Transverse colon (tissue), 4 donors: Measurements from ENCODE around the gene MAST2. TPM values are rescaled to one million over a fixed set of nuclear protein-coding genes. Genes with fewer than 3 reads are reported as not detected.

Source experiments
- DNase-seq: peaks from one replicate; pipeline ENCODE4 v3.0.0-alpha.2; 2019
- H3K27ac ChIP-seq, 4 donors: fragments of 200-600 bp; sonication (generic); 2 replicates each; pipeline ENCODE4 v1.5.1; 2016 to 2018; ENCODE audit warnings: inconsistent platforms in 4 of 4
- H3K27me3 ChIP-seq: fragments of 200-600 bp; sonication (generic); 2 replicates; pipeline ENCODE4 v1.5.1; 2017; ENCODE audit warnings: inconsistent platforms
- H3K36me3 ChIP-seq, 4 donors: fragments of 200-600 bp; sonication (generic); 2 replicates each; pipeline ENCODE4 v1.5.1; 2017 to 2019; ENCODE audit warnings: inconsistent platforms in 4 of 4
- H3K4me1 ChIP-seq, 4 donors: fragments of 200-600 bp; sonication (generic); 2 replicates each; pipeline ENCODE4 v1.5.1; 2017 to 2020; ENCODE audit warnings: inconsistent platforms in 4 of 4
- H3K4me3 ChIP-seq, 4 donors: fragments of 200-600 bp; sonication (generic); 1 replicate in 1 of 4; 2 replicates in 3 of 4; pipeline versions ENCODE4 v1.5.1 to v1.6.1; 2017 to 2019; ENCODE audit warnings: inconsistent platforms in 4 of 4
- H3K9me3 ChIP-seq, 2 donors: fragments of 200-600 bp; sonication (generic); 2 replicates each; pipeline ENCODE4 v1.5.1; 2017 to 2019; ENCODE audit warnings: inconsistent platforms in 2 of 2
- CTCF ChIP-seq, 5 experiments: fragments of 200-600 bp in 3 of 5; fragments of 450-650 bp in 2 of 5; sonication (generic) in 3 of 5; IDR thresholded peaks; 1 replicate in 2 of 5; 2 replicates in 3 of 5; pipeline ENCODE4 v1.5.1; 2016 to 2017; ENCODE audit warnings: antibody characterized with exemption in 5 of 5, inconsistent platforms in 3 of 5, mild to moderate bottlenecking in 2 of 5, moderate library complexity in 1 of 5
- EP300 ChIP-seq: sonication (generic); formaldehyde crosslinking; IDR thresholded peaks from one replicate; pipeline ENCODE4 v1.6.1; 2017; ENCODE audit warnings: antibody characterized with exemption, low read depth
- POLR2A ChIP-seq: fragments of 450-650 bp; IDR thresholded peaks from one replicate; pipeline ENCODE4 v1.6.1; 2016; ENCODE audit warnings: antibody characterized with exemption, mild to moderate bottlenecking, moderate library complexity
- POLR2AphosphoS5 ChIP-seq, 3 donors: sonication (generic); formaldehyde crosslinking; IDR thresholded peaks; one replicate each; pipeline ENCODE4 v1.6.1; 2016; ENCODE audit warnings: antibody characterized with exemption in 3 of 3
- WGBS, 2 donors: methylation state at CpG; one replicate each; pipeline ENCODE4 v1.1.5; 2018; ENCODE audit warnings: low coverage in 1 of 2; 5-methylcytosine and 5-hydroxymethylcytosine counted together
- in situ Hi-C, 4 donors: fragments of 200-750 bp; cut with MboI; loops; one replicate each; pipeline versions ENCODE4 v1.15.0 to v1.15.1; 2017; ENCODE audit warnings: low sequenced_read_pairs in 3 of 4, low pct_ligation_motif_present in 1 of 4, low pct_unique_long_range_greater_than_20kb in 1 of 4
- intact Hi-C: fragments of 100-400 bp; cut with DNase I; formaldehyde crosslinking; loops from one replicate; pipeline ENCODE4 v1.15.1; 2023; ENCODE audit warnings: low total_unique reads
- total RNA-seq, 4 donors: library from RNA; depleted of rRNA; stranded (reverse); fragments of >200 nt; gene quantifications; one replicate each; pipeline ENCODE4 v1.1.0, GENCODE V29; 2016

The MAST2 gene
- total RNA-seq, 4 donors from 2014 or later: 160 to 313 (median 161) TPM

GRCh38 chr1:46057781-46058180, 254.4 kb downstream of the MAST2 start:
- no peaks in the 10 kb centered on the region for H3K36me3 ChIP-seq
- H3K27ac ChIP-seq: no peak overlapping the region
- no peak overlapping the region for H3K4me3 ChIP-seq
- H3K4me1 ChIP-seq: peaks cover 0 to 3% (median 0%) of the 10 kb centered on the region in 4 donors
- intact Hi-C loops (no loop called here), in situ Hi-C loops (no loop called here)
- TF ChIP-seq EP300 (no peak), POLR2A (no peak), POLR2AphosphoS5 (IDR thresholded peaks at IDR 0.05) (no peak), CTCF (IDR thresholded peaks at IDR 0.05) (no peak)
- no peak for DNase-seq
- H3K9me3 ChIP-seq: no peaks in the 10 kb centered on the region
- WGBS, 2 donors: 92 to 95% methylated on average over 2 to 3 of the region's 3 CpGs
- no peaks in the 10 kb centered on the region for H3K27me3 ChIP-seq

GRCh38 chr1:46058936-46059335, 255.5 kb downstream of the MAST2 start:
- in situ Hi-C loops (no loop called here), intact Hi-C loops (no loop called here)
- WGBS, 2 donors: 91 to 92% methylated on average over 4 to 5 of the region's 5 CpGs
- Histone ChIP-seq H3K36me3 (no peaks in the 10 kb centered on the region), H3K27me3 (no peaks in the 10 kb centered on the region), H3K4me1 (peaks cover 0 to 4% (median 1%) of the 10 kb centered on the region in 4 donors), H3K9me3 (no peaks in the 10 kb centered on the region), H3K27ac (no peak overlapping the region), H3K4me3 (no peak overlapping the region)
- DNase-seq: no peak
- no peak for TF ChIP-seq POLR2AphosphoS5 (IDR thresholded peaks at IDR 0.05)
- no peak for TF ChIP-seq CTCF (IDR thresholded peaks at IDR 0.05)
- TF ChIP-seq POLR2A: no peak
- TF ChIP-seq EP300: no peak

GRCh38 chr1:46061146-46061545, 257.7 kb downstream of the MAST2 start:
- Histone ChIP-seq H3K4me3 (no peak overlapping the region), H3K4me1 (peaks cover 0 to 4% (median 0%) of the 10 kb centered on the region in 4 donors), H3K36me3 (no peaks in the 10 kb centered on the region), H3K27me3 (no peaks in the 10 kb centered on the region), H3K9me3 (no peaks in the 10 kb centered on the region), H3K27ac (no peak overlapping the region)
- TF ChIP-seq POLR2AphosphoS5 (IDR thresholded peaks at IDR 0.05) (no peak), POLR2A (no peak), CTCF (IDR thresholded peaks at IDR 0.05) (no peak), EP300 (no peak)
- no peak for DNase-seq
- WGBS, 2 donors: 40 to 67% methylated on average over 2 to 3 of the region's 3 CpGs
- intact Hi-C loops: no loop called here
- in situ Hi-C loops: no loop called here

- H3K4me3 ChIP-seq: no peak overlapping the region
- WGBS, 2 donors: 67 to 83% methylated on average over 4 of the region's 4 CpGs
Measured at GRCh38 chr1:46062651-46063319, 259.4 kb downstream of the MAST2 start.

More at GRCh38 chr1:46062651-46063319, 259.4 kb downstream of the MAST2 start:
- Histone ChIP-seq H3K4me1 (peaks cover 0 to 4% (median 0%) of the 10 kb centered on the region in 4 donors), H3K9me3 (no peaks in the 10 kb centered on the region), H3K27me3 (no peaks in the 10 kb centered on the region), H3K27ac (no peak overlapping the region), H3K36me3 (no peaks in the 10 kb centered on the region)
- TF ChIP-seq POLR2AphosphoS5 (IDR thresholded peaks at IDR 0.05) (no peak), EP300 (no peak), POLR2A (no peak)
- intact Hi-C loops (no loop called here), in situ Hi-C loops (no loop called here)
- peak; percentile 20 for DNase-seq
